SHP77 (cell line): Measurements from ENCODE around the gene LRIG1.
"Not testable (repeated sequence)": the region's sequence is repeated elsewhere in the genome, so short reads cannot be mapped to it uniquely, and the experiment has no call there.

Experiments
- DNase-seq, 2 experiments: peaks; one replicate each; lab custom pipeline; 2025; lab: John Stamatoyannopoulos, UW

The LRIG1 gene

DNA sequence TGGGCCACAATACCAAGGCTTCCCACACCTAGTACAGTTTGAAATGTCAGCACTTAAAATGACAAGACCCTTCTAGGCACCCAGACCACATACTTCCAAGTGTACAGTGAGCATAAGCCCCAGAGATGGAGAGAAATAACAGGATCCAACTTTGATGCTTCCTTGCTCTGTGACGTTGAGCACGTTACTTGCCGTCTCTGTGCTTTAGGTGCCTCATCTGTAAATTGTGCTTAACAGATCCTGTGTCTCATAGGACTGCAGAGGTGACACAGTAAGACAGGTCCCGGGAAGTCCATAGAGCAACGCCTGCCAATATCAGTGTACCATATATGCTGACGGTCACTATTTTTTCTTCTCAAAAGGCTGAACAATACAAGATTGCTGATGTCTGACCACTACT is 59.1 kb downstream of the LRIG1 start:
- DNase-seq = no peak

- DNase-seq = no peak
Observed at GRCh38 chr3:66441129-66441528, 59.7 kb downstream of the LRIG1 start.

DNA sequence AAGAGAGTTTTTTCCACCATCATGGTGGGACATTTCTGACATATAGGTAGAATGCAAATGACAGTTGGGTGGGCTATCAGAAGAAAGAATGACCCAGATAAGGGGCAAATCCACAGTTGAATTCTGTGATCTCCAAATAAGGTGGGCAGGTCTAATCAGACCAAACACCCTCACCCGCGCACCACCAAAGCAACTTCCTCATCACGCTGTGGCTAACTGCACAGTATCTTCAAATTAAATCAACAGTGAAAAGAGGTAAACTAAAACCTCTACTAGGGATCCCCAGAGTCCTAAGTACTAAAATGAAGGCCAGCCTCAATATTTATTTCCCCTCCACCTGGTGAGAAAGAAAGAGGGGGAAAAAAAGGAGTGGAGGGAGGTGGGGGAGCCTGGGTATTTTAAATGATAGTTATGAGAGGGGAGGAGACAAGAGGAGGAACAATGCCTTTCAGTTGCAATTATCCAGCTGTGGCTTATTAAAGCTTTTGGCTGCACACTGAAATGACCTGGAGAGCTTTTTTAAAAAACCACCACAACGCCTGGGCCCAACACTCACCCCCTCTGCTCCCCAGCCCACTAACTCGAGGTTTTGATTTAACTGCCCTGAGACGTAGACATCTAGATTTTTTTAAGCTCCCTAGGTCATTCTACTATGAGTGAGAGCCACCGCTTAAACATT is 61.0 kb downstream of the LRIG1 start:
- DNase-seq = no peak

GRCh38 chr3:66438046-66438445 is 62.8 kb downstream of the LRIG1 start:
- DNase-seq = no peak

DNA sequence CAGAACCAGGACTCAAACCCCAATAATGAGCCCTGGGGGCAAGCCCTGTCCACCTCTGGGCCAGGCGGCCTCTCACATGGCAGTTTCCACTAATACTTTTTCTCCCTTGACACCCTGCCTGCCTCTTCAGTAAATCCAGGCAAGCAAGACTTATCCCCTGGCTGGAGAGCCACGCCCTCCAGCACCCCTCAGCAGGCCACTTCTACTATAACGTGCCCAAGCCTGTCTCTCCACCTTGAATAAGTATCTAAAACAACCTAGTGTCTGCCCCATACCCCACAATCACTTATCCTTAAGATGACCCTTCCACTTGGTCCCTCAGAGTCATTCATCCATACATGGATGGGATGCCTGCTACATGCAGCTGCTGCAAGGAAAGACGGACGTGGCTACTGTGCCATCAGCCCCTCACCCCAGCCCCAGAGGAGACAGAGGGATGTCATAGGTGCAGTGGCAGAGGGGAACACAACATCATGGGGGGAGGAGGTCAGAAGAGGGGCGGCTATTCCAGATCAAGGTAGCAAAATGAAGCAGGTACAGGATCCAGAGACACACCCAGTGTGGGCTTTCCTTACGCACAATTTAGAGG is 63.4 kb downstream of the LRIG1 start:
- DNase-seq = no peak

DNA sequence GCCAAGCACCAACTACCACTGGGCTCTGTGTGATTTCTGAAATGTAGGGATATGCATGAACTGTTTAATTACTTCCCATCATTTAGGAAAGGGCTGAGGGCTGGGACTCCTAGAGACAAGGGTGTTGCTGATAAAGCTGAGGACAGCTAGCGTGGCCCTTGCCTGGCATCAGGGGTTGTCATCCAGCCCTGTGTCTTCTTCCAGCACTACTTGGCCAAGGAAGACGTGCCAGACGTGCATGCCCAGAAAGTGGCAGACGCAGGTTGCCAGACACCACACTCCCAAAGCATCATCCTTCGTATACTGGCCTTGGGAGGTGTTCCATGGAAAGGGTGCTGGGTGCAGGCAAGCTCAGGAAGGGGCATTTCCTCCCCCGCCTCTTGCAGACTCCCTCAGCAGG is 64.8 kb downstream of the LRIG1 start:
- no peak for DNase-seq

GRCh38 chr3:66434726-66435125 is 66.1 kb downstream of the LRIG1 start:
- no peak for DNase-seq

GRCh38 chr3:66433522-66433782 is 67.4 kb downstream of the LRIG1 start:
- DNase-seq = no peak

DNA sequence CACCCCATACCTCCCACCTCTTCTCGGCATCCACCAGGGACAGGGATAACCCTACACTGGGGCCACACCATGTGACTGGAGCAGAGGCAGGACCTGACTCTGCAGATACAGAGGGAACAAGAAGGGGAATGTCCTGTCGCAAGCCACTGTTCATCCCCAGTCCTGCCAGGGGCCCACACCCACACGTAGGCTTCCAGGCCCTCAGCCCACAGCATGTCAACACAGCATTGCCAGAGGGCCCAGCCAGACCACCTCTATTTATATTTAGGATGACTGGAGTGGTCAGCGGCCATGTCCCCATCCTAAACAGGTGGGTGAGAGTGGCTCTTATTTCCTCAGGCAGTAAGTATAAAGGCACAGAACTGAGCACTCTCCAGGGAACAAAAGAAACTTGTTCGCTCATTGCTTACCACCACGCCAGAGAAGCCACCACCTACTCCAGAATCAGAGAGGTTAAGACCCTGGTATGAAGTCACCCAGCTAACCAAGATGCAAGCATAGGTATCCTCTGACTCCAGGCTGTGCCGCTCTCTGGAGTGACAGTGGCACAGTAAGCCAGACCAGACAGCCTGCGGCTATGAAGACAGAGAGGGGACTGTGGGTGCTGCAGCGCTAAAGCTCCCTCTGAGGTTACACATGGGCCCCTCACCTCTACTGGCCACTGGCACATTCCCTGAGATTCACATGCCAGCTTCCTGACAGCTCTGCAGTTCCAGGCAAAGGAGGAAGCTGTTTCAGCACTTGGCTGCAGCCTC is 67.9 kb downstream of the LRIG1 start:
- DNase-seq = no peak

DNA sequence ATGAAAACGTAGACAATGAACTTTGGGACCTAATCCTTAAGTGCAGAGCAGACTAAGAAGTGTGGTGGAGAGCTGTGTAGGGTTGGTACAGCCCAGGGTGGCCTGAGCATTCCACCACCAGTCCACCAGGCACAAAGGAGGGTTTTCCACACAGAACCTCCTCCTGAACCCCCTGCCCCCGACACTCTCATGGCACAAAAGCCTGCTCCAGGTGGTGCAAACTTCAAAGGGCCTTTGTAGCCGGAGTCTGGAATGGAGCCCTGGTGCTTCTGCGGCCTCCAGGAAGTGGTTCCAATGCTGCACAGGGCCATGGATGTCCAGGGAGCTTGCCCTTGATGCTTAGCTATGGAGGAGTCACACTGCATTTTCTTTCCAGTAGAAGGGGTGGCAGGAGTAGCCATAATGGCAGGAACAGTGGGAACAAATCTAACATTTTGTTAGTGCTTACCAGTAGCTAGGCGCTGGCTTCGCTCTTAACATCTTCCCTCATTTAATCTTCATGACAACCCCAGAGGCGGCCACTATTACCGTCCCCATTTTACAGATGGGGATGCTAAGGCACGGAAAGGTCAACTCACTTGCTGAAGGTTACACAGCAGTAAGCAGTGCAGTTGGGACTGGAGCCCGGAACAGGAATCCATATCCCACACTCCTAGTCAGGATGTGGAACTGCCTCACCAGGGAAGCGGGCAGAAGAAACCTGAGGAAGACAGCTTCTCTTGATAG is 68.6 kb downstream of the LRIG1 start:
- no peak for DNase-seq

GRCh38 chr3:66431494-66431893 is 69.3 kb downstream of the LRIG1 start:
- no peak for DNase-seq

DNA sequence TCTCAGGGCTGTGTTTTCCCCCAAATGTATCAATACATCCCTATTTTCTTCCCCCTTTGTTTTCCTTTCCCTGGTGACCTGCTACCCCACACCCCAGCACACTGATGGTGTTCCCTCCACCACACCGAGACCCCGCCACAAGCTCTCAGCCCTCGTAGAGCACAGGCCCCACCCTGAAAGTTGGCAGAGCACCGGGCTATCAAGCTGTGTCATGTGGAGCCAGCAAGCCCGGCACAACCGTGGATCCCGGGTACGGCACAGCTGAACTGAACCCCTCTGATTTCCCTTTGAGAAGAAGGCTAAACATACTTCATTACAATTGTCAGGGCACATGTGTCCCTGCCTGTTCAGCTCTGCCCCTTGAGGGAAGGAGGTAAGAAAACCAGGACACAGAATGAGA is 69.9 kb downstream of the LRIG1 start:
- DNase-seq = no peak

DNA sequence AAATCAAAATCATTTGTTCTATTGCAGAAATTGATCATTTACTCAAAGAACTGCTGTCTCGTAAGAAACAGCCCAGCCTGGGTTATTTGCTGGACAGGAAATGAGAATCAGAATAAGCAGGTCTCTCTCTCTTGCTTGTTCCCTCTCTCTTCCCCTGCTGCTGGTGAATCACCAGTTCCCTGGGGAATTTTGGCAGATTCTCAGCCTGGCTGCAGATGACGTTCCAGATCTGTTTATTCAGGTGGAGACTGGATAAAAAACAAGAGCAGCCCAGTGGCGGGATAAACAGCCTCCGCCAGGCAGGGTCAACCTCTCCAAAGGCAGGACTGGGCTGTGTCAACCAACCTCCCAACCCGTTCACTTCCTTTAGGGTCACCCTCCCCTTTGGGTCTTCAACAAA is 72.1 kb downstream of the LRIG1 start:
- DNase-seq = peak; percentile 88 to 92

DNA sequence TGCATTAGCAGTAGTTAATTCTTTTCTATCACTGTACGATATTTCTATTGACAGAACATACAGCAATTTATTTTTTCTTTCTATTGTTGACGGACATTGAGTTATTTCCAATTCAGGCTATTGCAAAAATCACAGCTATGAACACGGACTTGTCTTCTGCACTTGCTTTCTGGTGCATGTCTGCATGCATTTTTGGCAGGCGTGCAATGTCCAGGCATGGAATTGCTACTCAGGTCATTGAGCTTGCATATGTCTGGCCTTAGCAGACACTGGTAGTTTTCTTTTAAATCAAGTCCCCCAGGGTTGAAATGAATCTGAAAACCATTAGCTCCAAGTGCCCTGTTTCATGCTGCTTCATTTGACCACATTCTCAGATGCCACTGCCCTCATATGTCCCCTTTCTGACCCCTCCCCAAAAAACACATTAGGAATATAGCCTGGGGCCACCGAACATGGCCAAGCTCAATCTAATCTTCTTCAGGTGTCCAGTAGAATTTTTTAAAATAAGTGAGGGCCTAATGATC is 72.8 kb downstream of the LRIG1 start:
- DNase-seq = no peak

DNA sequence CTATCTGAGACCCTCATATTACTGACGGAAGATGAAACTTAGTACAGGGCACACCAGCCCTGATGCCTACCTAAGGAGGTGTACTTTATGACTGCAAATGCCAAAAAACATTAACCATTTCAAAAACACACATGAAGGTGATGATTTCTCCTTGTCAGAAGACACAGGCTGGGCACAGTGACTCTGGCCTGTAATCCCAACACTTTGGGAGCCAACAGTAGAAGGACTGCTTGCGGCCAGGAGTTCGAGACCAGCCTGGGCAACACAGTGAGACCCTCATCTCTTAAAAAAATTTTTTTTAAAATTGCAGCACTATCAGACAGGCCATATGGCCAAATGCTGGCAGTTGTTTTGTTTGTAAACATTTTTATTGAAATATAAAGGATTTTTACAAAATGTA is 73.5 kb downstream of the LRIG1 start:
- DNase-seq = no peak

- DNase-seq = no peak
Observed at GRCh38 chr3:66426135-66426534, 74.7 kb downstream of the LRIG1 start.

DNA sequence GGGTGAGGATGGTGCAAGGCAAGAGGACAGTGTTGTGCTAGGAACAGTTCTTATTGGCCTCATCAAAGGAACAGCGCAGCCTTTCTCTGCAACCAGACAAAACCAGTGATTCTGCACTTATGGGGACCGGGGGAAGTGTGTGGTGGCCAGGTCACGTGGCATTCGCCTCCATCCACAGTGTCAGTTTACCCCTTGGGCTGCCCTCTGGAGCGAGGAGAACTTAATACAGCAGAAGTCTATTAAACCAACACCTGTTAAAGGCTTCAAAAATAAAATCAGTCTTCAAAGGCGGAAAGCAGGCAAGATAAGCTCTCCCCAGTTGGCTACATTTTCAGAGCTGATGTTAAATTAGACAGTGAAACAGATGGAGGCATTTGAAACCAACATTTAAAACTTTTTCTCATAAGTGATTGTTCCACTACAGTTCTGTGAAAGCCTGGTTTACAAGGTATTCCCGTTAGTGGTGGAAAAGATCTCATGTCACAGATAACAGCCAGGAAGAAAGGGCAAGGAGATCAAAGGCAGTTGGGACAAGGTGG is 75.2 kb downstream of the LRIG1 start:
- no peak for DNase-seq

DNA sequence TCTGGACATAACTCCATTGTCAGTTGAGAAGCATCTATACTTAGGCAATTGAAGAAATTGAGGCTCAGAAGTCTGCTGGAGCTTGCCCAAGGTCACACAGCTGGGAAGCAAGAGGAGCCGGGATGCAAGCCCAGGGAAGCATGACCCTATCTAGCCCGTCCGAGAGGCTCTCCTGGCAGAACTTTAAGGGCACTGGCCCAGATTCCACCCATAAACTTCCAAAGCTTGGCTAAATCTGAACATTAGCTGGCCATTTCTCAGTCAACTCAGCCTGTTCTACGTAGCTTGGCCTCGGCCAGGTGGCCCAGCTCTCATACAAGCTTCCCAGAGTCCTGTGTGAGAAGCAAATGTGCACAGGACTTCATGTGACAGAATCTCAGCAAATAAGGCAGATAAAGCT is 75.8 kb downstream of the LRIG1 start:
- no peak for DNase-seq

DNA sequence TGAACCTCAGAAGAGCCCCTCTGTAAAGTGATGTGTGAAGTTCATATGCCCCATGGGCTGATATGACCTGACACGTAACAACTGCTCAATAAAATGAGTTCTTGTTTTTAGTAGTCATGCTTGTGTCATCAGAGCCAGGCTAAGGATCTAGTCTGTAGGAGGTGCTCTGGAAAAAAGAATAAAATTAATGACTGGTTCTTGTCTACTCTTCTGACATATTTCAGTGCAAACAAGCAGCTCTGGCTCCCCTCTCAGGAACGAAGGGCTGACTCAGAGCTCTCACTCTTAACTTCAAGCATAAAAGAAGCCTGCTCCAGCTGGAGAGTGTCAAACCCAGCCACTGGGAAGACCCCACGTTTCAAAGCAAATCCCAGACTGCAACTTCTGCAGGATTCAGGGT is 77.0 kb downstream of the LRIG1 start:
- DNase-seq = no peak

DNA sequence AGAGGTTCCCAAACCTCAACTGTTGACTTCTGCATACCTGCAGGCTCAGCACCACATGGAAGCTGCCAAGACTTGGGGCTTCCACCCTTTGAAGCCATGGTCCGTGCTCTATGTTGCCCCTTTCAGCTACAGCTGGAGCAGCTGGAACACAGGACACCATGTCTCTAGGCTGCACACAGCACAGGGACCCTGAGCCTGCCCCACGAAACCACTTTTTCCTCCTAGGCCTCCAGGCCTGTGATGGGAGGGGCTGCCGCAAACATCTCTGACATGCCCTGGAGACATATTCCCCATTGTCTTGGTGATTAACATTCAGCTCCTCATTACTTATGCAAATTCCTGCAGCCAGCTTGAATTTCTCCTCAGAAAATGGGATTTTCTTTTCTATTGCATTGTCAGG is 78.9 kb downstream of the LRIG1 start:
- DNase-seq = not testable (repeated sequence)

- DNase-seq = not testable (repeated sequence)
Observed at GRCh38 chr3:66421144-66421543, 79.7 kb downstream of the LRIG1 start.

DNA sequence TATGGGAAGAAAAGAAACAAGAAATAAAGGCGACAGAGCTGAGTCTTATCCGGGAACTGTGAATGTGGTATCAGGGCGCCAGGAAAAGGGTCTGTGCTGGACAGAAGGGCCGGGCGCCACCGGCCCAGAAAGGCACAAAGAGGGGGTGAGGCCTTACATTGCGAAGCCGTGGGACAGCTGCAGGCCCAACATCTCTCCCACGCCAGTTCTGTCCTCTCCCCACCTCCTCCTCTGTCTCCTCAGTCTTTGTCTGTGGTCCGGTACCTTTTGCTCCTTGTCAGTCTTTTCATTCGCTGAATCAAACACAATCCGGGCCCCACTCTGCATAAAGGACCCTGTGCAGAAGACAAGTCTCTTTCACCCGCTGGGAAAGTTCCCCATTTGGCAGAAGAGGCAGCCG is 81.8 kb downstream of the LRIG1 start:
- no peak for DNase-seq
